ENCODE results near the gene DSCAML1.

Gene DSCAML1

DNA sequence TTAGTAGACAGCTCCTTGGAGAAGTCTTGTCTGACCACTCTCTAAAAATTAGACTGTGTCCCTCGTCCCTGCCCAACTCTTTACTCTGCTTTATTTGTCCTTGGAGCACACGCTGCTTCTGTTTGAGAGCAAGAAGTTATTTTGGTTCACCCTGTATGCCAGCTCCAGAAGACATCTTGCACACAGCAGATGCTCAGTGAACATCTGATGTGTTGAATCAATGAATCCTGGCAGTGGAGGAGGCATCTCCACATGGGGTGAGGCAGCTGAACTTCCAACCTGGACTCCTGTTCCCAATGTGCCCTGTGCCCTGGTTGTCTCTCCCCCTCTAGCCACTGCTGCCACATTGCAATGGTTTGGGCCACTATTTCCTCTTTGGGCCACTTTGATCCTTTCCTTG is 255.8 kb downstream of the DSCAML1 start:
- DNase-seq = peak in 1 of 2 experiments; percentile 66

DNA sequence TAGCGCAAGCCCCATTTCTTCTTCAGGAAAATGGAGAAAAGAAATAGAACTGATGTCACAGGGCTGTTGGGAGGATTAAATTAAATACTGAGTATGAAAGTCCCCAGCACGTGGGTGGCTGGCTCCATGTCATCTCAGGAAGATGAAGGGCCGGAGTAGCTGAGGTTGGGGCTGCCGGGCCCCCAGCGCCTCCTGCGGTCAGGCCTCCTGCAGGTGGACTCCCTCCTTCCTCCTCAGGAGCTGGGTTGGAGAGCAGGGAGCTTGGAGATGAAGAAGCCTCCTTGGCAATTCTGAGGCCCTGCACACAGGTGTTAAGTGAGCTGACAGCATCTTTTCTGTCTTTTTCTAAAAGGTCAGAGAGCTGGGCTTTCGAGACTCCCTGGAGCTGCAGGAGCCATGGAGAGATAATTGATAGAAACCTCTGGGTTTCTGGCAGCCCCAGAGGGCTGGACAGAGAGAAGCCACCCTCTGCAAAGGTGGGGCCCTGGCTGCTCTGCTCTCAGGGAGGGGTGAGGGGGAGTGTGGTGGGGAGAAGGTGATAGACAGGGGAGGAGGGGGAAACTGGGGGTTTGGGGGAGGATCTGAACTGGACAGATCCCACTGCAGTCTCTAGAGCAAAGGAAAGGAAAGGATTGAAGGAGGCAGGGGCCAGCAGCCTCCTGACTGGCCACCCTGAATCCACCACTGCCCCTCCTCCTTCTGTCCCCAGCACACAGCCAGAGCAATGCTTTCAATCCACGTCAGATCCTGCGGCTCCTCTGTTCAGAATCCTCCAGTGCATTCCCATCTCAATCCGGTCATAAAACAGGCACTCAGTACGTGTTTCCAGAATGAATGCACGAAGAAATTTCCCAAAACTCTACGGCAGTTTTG is 258.5 kb downstream of the DSCAML1 start:
- DNase-seq = no peak

DNA sequence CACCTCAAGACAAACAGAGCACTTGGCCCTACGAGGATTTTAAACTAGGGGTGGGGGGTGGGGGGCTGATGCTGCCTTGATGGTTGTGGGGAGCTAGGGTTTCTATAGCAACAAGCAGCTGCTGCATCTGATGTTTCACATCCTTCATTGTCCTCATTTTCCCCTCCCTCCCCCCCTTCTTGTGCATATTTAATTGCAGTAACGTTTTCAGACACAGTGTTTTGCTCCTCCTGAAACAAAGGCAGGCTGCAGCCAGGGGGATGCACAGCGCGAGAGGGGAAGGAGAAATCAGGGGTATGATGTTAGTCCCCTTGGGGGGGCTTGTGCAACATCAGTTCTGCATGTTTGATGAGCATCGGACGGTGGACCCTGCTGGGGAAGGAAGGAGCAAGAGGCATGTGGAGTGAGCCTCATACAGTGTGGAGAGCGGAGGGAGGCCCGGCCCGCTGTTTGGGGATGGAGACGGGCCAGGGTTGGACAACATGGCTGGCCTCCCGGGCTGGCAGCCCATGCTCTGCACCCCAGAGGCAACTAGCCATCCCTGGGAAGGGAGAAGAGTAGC is 261.1 kb downstream of the DSCAML1 start:
- DNase-seq = no peak

DNA sequence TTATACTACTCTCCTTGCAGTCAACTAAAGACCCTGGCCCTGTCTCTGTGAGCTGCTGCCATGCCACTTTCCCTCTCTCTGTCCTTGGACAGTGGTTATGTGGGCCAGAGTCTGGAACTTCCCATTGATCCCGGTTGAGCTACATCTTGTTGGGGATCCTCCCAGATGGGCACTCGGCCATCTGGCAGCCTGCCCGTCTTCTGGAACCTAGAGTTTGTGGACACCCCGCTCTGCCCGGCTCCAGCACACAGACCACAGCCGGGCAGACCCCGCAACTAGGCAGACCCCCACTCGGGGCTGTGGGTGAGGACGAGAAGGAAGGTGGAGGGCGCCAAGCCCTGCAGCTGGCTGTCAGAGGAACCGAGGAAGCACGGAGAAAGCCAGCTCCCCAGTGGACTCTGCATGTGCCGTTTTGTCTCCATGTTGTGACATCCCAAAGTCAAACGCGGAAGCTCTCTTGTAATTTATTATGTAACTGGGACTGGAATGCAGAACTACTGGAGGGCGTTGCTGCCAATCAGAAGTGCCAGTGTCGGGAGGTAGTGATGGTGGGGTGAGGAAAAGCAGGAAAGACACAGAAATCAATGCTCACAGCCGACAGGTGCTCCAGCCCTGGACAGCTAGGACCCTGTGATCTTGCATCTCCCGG is 261.7 kb downstream of the DSCAML1 start:
- DNase-seq = peak in 1 of 2 experiments; percentile 29

DNA sequence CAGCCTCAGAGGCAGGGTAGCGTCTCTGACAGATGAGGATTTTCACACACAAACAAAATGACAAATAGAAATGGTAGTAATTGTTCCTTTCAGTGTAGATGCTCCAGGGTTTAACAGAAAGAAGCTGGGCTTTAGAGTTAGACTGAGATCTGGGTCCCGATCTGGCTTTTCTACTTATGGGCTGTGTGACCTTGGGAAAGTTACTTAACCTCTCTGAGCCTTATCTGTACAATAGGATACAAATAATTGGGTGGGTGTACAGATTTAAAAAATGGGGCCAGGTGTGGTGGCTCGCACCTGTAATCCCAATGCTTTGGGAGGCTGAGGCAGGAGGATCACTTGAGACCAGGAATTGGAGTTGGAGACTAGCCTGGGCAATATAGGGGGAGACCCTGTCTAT is 264.4 kb downstream of the DSCAML1 start:
- no peak for DNase-seq

DNA sequence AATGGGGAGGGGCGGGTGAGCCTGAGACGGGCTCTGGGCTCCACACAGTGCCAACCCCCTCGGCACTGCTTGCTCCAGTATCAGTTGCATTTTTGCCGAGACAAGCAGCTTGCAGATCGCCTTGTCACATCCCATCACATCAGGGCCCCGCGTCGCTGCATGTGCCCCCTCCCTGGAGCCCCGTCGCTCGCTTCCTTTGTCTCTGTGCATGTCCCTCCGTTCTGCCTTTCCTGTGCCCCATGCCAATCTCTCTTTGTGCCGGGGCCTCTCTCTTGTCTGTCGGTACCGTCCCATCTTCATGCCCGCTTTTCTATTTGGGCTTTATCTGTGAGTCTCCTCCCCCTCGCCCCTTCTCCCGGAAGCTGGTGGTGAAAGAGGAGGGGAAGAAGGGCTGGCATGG is 267.2 kb downstream of the DSCAML1 start:
- DNase-seq = no peak

DNA sequence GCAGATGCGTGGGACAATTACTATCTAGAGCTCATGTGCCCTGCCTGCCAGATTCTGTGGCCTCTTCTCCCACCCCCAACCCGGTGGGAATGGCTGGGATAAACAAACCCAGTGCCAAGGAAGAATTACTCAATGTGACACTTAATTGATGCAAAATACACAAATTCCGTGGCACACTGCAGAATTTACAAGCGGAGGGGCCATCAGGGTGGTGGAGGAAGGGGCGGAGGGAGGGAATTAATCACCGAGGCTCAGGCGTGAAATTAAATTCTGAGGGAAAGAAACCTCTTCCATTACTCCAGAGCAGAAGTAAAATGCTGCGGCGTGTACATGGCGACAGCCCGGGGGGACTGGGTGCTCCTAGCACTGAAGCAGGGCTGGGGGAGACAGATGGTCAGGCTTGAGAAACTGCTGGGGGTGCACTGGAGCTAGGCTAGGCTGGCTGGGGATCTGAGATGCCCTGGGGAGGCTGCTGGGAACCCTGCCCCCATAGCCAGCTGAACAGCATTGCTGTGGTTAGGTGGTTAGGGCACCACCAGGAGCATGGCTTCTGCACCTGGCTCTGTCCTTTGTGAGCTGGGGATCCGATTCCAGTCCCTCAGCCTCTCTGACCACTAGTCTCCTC is 268.8 kb downstream of the DSCAML1 start:
- DNase-seq = peak in 1 of 2 experiments; percentile 64

DNA sequence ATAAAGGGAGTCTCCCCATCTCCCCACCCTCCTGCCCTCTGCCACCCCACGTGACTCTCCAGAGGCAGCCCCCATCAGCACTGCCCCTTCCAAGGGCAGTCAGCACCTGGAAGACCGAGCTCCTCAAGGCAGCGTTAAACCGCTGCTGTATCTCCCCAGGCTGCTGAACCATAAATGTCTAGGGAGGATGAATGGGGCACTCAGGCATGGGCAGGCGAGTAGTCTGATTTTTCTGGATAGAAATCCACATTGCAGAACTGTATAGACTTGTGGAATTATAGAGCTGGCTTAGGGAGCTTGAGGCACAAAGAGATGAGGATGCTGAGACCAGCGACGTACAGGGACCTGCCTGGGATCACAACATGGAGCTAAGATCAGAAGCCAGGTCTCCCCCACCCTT is 269.7 kb downstream of the DSCAML1 start:
- DNase-seq = no peak

DNA sequence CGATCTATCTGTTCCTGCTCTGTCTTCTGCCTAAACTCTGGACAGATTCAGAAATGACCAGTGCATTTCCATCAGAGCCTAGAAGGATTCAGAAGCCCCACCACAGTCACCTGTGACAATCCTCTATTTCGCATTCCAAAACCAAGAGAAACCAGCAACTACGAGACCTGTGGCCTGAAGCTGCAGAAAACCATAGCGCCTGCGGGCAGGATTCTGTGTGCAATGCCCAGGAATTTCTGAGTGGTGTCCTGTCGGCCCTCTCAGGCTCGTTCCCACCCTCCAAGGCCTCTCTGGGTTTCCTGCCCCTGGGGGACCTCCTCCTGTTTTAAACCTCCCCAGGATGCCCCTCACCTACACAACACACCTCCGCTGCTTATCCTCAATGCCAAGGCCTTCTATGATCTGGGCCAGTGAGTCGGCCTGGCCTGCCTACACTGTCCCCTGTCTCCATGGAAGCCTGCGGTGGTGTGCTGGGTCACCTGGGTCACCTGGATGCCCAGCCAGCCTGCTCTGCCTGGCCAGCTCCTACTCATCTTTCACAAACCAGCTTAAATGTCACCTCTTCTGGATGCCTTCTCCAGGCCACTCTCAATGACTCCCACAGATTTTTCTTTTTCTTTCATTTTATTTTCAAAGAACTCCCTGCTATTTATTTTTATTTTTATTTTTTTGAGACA is 271.0 kb downstream of the DSCAML1 start:
- DNase-seq = no peak

DNA sequence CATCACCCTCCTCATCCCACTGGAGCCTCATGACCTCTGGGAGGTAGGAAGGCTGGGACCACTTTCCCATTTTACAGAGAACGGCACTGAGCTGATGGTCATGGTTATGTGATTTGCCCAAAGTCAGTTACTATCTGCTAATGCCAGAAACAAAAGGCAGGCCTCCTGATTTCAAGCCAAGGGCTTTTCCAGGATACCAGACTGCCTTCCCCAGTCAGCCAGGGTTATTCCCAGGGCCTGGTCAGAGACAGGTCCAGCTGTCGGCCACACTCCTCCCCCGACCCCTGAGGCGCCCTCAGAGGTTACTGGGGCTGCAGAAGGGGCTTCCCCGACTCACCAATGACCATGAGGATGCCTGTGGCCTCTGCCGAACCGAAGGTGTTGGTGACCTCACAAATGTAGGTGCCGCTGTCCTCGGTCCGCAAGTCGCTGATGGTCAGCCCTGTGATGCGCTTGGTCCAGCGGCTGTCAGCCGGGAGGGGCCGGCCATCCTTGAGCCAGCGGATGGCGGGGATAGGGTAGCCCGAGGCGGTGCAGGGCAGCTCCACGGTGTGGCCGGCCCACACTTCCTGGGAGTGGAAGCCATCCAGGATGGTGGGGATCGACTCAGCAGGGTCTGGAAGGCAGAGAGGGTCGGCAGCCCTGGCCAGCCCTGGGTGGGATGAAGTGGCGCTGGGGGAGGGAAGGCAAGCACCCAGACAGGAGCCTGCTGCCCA is 272.4 kb downstream of the DSCAML1 start:
- DNase-seq = no peak

DNA sequence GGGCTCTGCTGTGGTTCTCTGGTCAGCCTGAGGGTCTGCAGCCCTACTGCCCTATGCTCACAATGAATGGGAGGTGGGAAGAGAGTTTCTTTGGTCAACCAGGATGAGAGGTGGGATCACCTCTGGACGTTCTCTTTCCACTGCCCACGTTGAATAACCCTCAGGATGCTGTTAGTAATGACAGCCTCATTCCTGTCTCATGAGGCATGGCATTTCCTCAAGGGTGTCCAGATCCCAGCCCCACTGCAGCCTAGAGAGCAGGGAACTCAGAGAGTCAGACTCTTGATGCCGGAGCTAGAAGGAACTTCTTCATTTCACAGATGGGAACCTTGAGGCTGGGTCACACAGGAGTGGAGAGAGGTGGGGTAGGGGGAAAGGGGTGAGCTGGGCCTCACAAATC is 273.3 kb downstream of the DSCAML1 start:
- no peak for DNase-seq

DNA sequence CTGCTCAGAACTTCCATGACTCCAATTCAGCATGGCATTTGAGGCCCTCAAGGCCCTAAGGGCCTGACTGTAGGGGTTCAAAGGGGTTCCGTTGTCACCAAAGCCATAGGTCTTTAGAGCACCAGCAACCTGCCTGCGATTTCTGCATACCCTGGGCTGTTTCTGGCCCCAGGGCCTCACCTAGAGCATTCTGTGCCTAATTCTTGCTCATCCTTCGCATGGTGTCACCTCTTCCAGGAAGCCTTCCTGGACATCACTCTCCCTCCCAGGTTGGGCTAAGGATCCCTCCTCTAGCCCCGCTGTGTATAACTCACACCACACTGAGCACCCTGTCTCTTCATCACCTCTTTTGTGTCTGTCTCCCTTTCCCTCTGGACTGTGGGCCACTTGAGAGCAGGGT is 275.0 kb downstream of the DSCAML1 start:
- no peak for DNase-seq

DNA sequence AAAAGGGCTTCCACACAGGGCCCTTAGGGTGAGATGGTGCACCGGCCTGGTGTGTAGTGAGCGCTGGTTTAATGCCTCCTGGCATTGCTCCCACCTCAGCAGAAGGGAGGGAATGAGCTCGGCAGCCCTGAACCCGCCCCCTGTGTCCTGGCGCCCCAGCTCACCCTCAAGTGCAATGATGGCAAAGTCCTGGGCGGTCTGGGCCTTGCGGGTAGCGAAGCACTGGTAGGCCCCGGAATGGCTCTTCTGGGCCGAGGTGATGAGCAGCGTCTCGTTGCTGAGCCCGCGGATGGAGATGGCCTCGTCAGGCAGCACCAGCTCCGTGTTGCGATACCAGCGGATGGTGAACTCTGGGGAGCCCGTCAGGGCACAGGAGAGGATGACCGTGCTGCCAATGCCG is 276.1 kb downstream of the DSCAML1 start:
- DNase-seq = no peak

DNA sequence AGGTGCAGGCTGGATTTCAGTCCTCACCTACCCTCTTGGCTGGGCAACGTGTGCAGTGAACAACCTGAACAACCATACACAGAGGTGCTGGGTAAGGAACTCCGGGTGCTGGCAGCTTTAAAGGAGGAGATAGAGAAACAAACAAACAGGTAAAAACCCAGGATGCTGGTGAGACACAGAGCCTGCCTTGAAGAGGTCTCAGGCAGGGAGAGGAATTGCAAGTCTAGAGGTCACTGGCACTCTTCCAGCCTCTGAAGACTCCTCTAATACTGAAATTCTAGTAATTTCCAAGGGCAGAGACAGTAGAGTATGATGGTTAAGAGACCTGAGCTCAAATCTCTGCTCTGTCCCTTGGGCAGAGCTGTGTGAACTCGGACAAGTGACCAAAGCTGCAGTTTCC is 276.8 kb downstream of the DSCAML1 start:
- DNase-seq = no peak

DNA sequence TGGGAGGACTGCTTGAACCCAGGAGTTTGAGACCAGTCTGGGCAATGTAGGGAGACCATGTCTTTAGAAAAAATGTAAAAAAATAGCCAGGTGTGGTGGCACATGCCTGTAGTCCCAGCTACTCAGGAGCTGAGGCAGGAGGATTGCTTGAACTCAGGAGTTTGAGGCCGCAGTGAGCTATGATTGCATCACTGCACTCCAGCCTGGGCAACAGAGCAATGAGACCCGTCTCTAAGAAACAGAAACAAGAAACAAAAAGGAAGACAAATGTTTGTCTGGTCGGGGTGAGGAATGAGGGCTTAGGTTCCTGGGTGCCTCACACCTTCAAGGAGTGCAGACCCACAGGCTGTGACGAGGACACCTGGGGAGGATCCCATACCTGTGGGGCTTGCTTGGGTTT is 277.4 kb downstream of the DSCAML1 start:
- no peak for DNase-seq

DNA sequence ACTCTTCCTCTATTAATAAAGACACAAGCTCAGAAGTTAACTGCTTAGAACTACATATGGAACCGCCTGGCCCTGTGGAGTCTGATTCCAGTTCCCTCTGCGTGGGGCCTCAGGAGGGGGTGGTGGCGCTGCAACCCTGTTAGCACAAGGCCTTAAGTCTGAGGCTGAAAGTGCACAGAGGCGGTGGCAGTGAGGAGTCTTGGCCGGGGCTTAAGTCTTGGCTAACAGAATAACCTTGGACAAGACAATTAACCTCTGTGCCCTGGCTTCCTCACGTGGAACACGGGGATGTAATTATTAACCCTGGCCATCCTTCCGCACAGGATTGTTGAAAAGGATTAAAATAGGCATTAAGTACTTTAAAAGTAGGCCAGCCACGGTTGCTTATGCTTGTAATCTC is 277.8 kb downstream of the DSCAML1 start:
- no peak for DNase-seq

DNA sequence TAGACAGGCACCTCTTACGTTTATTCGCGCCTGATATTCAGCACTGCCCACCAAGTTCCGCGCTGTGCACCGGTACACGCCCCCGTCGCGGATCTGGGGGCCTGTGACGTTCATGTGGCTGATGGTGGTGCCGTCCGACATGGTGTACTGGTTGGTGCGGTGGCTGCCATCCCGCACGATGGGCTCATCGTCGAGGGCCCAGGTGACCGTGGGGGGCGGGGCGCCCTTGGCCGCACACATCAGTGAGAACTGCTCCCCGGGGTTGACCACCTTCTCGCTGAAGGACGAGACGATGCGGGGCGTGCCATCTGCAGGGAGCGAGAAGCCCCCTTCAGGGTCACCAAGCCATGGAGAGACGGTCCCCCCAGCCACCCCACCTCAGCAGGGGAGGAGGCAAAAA is 278.6 kb downstream of the DSCAML1 start:
- DNase-seq = no peak

DNA sequence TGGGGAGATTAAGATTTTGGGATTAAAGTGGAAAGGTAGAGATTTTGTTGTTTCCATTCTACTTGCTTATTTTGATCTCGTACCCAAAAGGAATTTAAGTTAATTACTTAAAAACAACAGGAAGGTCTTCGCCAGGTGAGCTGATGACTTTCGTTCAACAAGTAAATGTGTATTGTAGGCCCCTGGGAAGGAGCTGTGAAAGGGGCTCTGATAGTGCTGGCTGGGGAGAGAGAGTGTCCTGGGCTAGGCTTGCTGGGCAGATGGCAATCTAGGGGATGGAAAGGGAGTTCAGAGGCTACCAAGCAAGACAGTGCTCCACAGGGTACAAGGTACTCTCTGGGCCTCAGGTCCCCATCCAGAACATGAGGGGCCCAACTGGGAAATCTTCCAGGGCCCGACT is 279.9 kb downstream of the DSCAML1 start:
- peak in 1 of 2 experiments; percentile 54 for DNase-seq

DNA sequence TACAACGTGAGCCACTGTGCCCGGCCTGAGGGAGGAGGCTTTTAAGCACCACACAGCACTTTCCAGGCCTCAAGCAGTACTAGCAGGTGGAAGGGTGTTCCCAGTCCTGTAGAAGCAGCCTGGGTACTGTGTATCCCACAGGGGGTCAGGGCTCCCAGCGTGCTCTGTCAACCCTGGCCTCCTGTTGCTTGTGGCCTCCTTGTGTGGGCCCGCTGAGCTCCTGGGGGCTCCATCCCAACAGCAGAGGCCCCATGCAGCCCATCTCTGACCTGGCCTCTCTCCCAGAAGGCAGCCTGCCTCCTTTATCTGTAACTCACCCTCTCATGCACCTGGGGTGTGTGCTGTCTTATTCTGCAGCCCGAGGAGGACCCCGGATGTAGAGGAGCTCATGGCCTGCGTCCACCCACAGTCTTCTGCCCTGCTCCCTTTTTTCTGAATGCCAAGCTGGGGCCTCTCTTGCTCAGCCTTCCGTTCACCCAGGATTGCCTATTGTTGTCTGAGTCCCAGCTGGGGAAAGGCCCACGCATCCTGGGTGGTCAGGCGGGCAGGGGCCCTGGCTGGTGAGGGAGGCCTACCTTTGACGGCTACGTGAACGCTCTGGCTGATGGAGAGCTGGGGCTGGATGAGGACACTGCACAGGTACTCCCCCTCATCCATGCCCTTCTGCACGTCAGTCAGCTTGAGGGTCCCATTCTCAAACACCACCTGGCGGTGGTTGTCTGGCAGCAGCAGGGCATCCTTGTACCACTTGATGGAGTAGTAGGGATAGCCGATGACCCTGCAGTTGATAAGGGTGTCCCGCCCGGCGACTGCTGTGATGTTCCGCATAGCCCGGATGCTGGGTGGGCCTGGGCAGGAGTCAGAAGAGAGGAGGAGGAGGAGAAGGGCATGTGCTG is 280.9 kb downstream of the DSCAML1 start:
- no peak for DNase-seq

DNA sequence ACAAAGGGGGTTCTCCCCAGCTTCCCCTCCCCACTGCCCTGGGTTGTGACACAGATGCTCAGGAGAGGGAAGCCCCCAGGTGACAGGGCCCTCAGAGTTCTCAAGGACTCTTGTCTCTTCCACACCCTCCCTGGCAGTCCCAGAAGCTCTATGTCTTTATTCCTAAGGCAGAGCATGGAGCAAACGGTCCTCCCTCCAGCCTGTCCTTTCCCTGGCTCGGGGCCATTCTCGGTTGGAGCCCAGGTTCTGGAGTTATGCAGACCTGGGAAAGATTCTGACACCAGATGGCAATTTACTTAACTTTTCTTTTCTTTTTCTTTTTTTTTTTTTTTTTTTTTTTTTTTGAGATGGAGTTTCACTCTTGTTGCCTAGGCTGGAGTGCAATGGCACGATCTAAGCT is 282.8 kb downstream of the DSCAML1 start:
- peak in 1 of 2 experiments; percentile 72 for DNase-seq

DNA sequence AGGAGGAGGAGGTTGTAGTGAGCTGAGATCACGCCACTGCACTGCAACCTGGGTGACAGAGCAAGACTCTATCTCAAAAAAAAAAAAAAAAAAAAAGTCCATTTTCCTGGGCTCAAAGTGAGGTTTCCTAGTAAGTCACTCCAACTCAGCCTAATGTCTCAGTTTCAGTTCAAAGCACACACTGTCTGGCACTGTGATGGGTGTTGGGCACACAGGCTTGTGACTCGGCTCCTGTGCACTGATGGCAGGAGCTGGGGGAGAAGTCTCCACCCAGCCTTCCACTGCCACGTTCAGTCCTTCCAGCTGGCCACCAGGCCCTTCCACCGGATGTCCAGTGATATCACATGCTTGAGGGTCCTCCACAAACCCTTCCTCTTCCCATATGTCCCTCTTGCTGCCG is 283.4 kb downstream of the DSCAML1 start:
- DNase-seq = peak in 1 of 2 experiments; percentile 14
